NCI-H2081 (cell line): ENCODE data around the gene SCGB3A1.

Experiments
- DNase-seq, 2 experiments: peaks; one replicate each; lab custom pipeline; 2025; lab: John Stamatoyannopoulos, UW

SCGB3A1 gene

GRCh38 chr5:180625125-180625790, 34.0 kb upstream of the SCGB3A1 start:
- DNase-seq: no peak

GRCh38 chr5:180624587-180624986, 33.3 kb upstream of the SCGB3A1 start:
- DNase-seq: no peak

- no peak for DNase-seq
These were observed 32.5 kb upstream of the SCGB3A1 start for GRCh38 chr5:180623844-180624243.

- no peak for DNase-seq
These were observed 32.1 kb upstream of the SCGB3A1 start for GRCh38 chr5:180623411-180623834.

GRCh38 chr5:180622910-180623309, 31.6 kb upstream of the SCGB3A1 start:
- DNase-seq: no peak

GRCh38 chr5:180621311-180621710, 30.0 kb upstream of the SCGB3A1 start:
- no peak for DNase-seq

GRCh38 chr5:180620014-180620413, 28.7 kb upstream of the SCGB3A1 start:
- DNase-seq: no peak

GRCh38 chr5:180619563-180619915, 28.2 kb upstream of the SCGB3A1 start:
- no peak for DNase-seq

- DNase-seq: peak in 1 of 2 experiments; percentile 39
These were observed 27.7 kb upstream of the SCGB3A1 start for GRCh38 chr5:180618829-180619562.

GRCh38 chr5:180618487-180618828, 27.2 kb upstream of the SCGB3A1 start:
- DNase-seq: no peak

GRCh38 chr5:180613814-180614188, 22.5 kb upstream of the SCGB3A1 start:
- no peak for DNase-seq

- DNase-seq: no peak
These were observed 22.0 kb upstream of the SCGB3A1 start for GRCh38 chr5:180613188-180613813.

- no peak for DNase-seq
These were observed 21.4 kb upstream of the SCGB3A1 start for GRCh38 chr5:180612683-180613082.

GRCh38 chr5:180611140-180611850, 20.0 kb upstream of the SCGB3A1 start:
- peak in 1 of 2 experiments; percentile 4 for DNase-seq

GRCh38 chr5:180609817-180610550, 18.7 kb upstream of the SCGB3A1 start:
- DNase-seq: no peak

GRCh38 chr5:180609386-180609785, 18.1 kb upstream of the SCGB3A1 start:
- DNase-seq: no peak

GRCh38 chr5:180608572-180609310, 17.4 kb upstream of the SCGB3A1 start:
- no peak for DNase-seq

- no peak for DNase-seq
These were observed 16.7 kb upstream of the SCGB3A1 start for GRCh38 chr5:180607861-180608571.

- DNase-seq: no peak
These were observed 15.0 kb upstream of the SCGB3A1 start for GRCh38 chr5:180606215-180606785.

GRCh38 chr5:180605554-180606214, 14.4 kb upstream of the SCGB3A1 start:
- DNase-seq: peak; percentile 42 to 55
